ENCODE measurements around the gene RHOF. TPM values are rescaled to one million over a fixed set of nuclear protein-coding genes. Genes with fewer than 3 reads are reported as not detected.

The RHOF gene
- total and polyA plus RNA-seq, 11 donors, result 18.8 to 45.2 (median 25.7) TPM

- no peak for TF ChIP-seq POLR2A (IDR thresholded peaks at IDR 0.05)
- TF ChIP-seq, protein P1, sequence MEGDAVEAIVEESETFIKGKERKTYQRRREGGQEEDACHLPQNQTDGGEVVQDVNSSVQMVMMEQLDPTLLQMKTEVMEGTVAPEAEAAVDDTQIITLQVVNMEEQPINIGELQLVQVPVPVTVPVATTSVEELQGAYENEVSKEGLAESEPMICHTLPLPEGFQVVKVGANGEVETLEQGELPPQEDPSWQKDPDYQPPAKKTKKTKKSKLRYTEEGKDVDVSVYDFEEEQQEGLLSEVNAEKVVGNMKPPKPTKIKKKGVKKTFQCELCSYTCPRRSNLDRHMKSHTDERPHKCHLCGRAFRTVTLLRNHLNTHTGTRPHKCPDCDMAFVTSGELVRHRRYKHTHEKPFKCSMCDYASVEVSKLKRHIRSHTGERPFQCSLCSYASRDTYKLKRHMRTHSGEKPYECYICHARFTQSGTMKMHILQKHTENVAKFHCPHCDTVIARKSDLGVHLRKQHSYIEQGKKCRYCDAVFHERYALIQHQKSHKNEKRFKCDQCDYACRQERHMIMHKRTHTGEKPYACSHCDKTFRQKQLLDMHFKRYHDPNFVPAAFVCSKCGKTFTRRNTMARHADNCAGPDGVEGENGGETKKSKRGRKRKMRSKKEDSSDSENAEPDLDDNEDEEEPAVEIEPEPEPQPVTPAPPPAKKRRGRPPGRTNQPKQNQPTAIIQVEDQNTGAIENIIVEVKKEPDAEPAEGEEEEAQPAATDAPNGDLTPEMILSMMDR (IDR thresholded peaks at IDR 0.05), result peak; percentile 64 to 82 (median 75)
- no peaks in the 10 kb centered on the region for H3K9me3 ChIP-seq
- no peaks in the 10 kb centered on the region for H3K27me3 ChIP-seq
- H3K27ac ChIP-seq, result peak overlapping the region in 10 of 12 donors; percentile 28 to 76 (median 68)
- WGBS, 4 donors, result 34 to 41% (median 37%) methylated on average over 14 of the region's 14 CpGs
- intact Hi-C loops (cut with DNase I), result loop anchor here in 9 of 10 donors (1.0 to 5.0 kb wide), 5 partner anchors 61 to 76 kb away; partner anchors contain the start of gene TMEM120B (in 5 of the 9)
- H3K4me1 ChIP-seq, result peaks cover 0 to 62% (median 21%) of the 10 kb centered on the region in 12 donors
- DNase-seq (peak in 4 of 5 donors; percentile 66 to 87 (median 73)), ATAC-seq (peak; percentile 58 to 72 (median 67))
- H3K4me3 ChIP-seq, result peak overlapping the region in 1 of 12 donors; percentile 8
- H3K36me3 ChIP-seq, result peaks cover 0 to 3% (median 0%) of the 10 kb centered on the region in 9 donors
These were observed 20.3 kb downstream of the RHOF start for GRCh38 chr12:121773011-121773777.

DNA sequence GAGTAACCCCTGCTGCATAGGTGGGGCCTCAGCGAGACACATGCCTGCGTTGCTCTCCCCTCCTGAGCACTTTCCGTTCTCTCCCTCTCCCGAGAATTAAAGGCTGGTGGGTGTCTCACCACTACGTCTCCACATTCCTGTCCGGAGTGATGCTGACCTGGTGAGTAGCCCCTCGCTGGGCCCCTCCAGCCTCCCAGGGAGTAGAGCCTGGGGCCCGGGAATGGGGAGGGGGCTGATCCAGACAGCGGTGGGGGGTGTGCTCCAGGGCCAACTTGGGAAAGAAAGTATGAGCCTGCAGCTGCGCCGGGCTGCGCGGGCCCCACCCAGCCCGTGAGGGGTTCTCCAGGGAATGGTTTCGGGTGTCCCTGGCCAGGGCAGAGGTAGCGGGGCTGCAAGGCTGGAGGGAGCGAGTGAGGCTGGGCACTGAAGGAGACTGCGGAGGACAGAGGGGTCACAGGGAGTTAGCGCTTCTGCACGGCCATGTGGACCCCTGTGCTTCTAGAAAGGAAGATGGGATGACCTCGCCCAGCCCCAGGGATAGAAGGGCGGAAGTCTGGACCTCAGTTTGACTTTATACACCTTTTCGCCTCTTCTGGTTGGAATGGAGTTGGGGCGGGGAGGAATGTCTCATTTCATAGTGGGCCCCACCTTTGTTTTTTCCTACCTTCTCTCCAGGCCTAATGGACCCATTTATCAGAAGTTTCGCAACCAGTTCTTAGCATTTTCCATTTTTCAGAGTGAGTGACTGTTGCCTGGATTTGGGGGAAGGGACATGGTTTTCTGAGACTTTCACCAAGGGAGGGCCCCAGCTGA, 22.5 kb downstream of the RHOF start:
- peaks cover 0 to 3% (median 0%) of the 10 kb centered on the region in 9 donors for H3K36me3 ChIP-seq
- DNase-seq, result no peak
- intact Hi-C loops (cut with DNase I), result loop anchor here in 8 of 10 donors (5.0 kb wide), 3 partner anchors 59 to 74 kb away; partner anchors contain the start of gene TMEM120B (in 5 of the 8)
- H3K9me3 ChIP-seq, result no peaks in the 10 kb centered on the region
- TF ChIP-seq, protein P1 (IDR thresholded peaks at IDR 0.05), result no peak
- TF ChIP-seq POLR2A (IDR thresholded peaks at IDR 0.05), result no peak
- peaks cover 0 to 73% (median 30%) of the 10 kb centered on the region in 12 donors for H3K4me1 ChIP-seq
- H3K27me3 ChIP-seq, result no peaks in the 10 kb centered on the region
- H3K27ac ChIP-seq, result peak overlapping the region in 4 of 12 donors; percentile 9 to 76 (median 56)
- no peak for ATAC-seq
- H3K4me3 ChIP-seq, result no peak overlapping the region
- 78 to 87% (median 87%) methylated on average over 24 to 25 of the region's 25 CpGs for WGBS, 4 donors

- Histone ChIP-seq H3K4me3 (no peak overlapping the region), H3K36me3 (peaks cover 0 to under 1% (median 0%) of the 10 kb centered on the region in 9 donors), H3K9me3 (no peaks in the 10 kb centered on the region), H3K27ac (peak overlapping the region in 6 of 12 donors; percentile 9 to 76 (median 46)), H3K4me1 (peaks cover 0 to 69% (median 29%) of the 10 kb centered on the region in 12 donors), H3K27me3 (no peaks in the 10 kb centered on the region)
- TF ChIP-seq, protein P1 (IDR thresholded peaks at IDR 0.05), result no peak
- TF ChIP-seq POLR2A (IDR thresholded peaks at IDR 0.05), result no peak
- no peak for DNase-seq
- 65 to 77% (median 71%) methylated on average over 9 of the region's 9 CpGs for WGBS, 4 donors
- no peak for ATAC-seq
- intact Hi-C loops (cut with DNase I), result loop anchor here in 8 of 10 donors (5.0 kb wide), 3 partner anchors 58 to 73 kb away; partner anchors contain the start of gene TMEM120B (in 5 of the 8)
These were observed 23.1 kb downstream of the RHOF start for GRCh38 chr12:121770388-121770787.

Data from heart left ventricle (tissue), 16 donors.